ENCODE results near the gene UBE2C. TPM values are rescaled to one million over a fixed set of nuclear protein-coding genes. Genes with fewer than 3 reads are reported as not detected.

The UBE2C gene
- total RNA-seq, 1 experiment from 2014 or later = 268 TPM

- H2AFZ ChIP-seq (ENCODE audit: low read length) = no peak overlapping the region
- H3K36me3 Mint-ChIP-seq (ENCODE audit: insufficient read depth in 1 of 3, low read depth in 3 of 3) = no peaks in the 10 kb centered on the region
- H3K27me3 ChIP-seq (ENCODE audit: insufficient read depth, low read length) = no peaks in the 10 kb centered on the region
Observed at GRCh38 chr20:45783656-45784294, 28.7 kb upstream of the UBE2C start.

More at GRCh38 chr20:45783656-45784294, 28.7 kb upstream of the UBE2C start:
- no peak for DNase-seq
- Histone ChIP-seq H3K4me1 (ENCODE audit: insufficient read depth, low read length) (no peaks in the 10 kb centered on the region), H4K8ac (replicated peaks; ENCODE audit: insufficient read length, low read depth, low read length) (no peak overlapping the region), H2BK20ac (ENCODE audit: low read depth, low read length, poor library complexity, severe bottlenecking) (no peak overlapping the region), H2BK120ac (ENCODE audit: low read depth, low read length, poor library complexity, severe bottlenecking) (no peak overlapping the region), H2BK15ac (ENCODE audit: low read depth, low read length) (no peak overlapping the region), H3K4me2 (ENCODE audit: insufficient read depth, insufficient read length, low read length) (no peak overlapping the region), H4K91ac (ENCODE audit: insufficient read length, low read depth, low read length) (no peak overlapping the region), H3K9ac (ENCODE audit: extremely low read depth, insufficient read length, low read length) (no peak overlapping the region), H3K4ac (ENCODE audit: low read depth, low read length) (no peak overlapping the region), H3K27ac (ENCODE audit: insufficient read length, low read depth, low read length) (no peak overlapping the region), H3K18ac (ENCODE audit: insufficient read length, low read depth, low read length) (no peak overlapping the region), H3K14ac (ENCODE audit: insufficient read depth, low read length) (no peak overlapping the region; the same call in 1 of the 2 replicates), H3K23ac (ENCODE audit: insufficient read length, low read depth, low read length) (no peak overlapping the region), H2BK12ac (ENCODE audit: insufficient read length, low read depth, low read length) (no peak overlapping the region), H3T11ph (ENCODE audit: low read length) (no peak overlapping the region), H4K5ac (ENCODE audit: insufficient read length, low read depth, low read length) (no peak overlapping the region), H3K23me2 (ENCODE audit: insufficient read length, low read depth, low read length, poor library complexity, severe bottlenecking) (no peaks in the 10 kb centered on the region), H3K56ac (ENCODE audit: insufficient read length, low read depth, low read length) (no peak overlapping the region), H2AK5ac (ENCODE audit: insufficient read length, low read length) (no peak overlapping the region), H3K9me3 (ENCODE audit: control insufficient read depth, low read depth, low read length) (no peaks in the 10 kb centered on the region), H4K20me1 (ENCODE audit: control insufficient read depth, insufficient read depth, insufficient read length) (no peaks in the 10 kb centered on the region), H3K79me1 (ENCODE audit: insufficient read depth, low read depth, low read length, poor library complexity, severe bottlenecking) (no peaks in the 10 kb centered on the region), H2BK5ac (ENCODE audit: insufficient read length, low read length) (no peak overlapping the region), H3K79me2 (ENCODE audit: insufficient read depth, low read length) (no peaks in the 10 kb centered on the region)
- H3K4me3 Mint-ChIP-seq = no peak overlapping the region
- TF ChIP-seq, protein P1, sequence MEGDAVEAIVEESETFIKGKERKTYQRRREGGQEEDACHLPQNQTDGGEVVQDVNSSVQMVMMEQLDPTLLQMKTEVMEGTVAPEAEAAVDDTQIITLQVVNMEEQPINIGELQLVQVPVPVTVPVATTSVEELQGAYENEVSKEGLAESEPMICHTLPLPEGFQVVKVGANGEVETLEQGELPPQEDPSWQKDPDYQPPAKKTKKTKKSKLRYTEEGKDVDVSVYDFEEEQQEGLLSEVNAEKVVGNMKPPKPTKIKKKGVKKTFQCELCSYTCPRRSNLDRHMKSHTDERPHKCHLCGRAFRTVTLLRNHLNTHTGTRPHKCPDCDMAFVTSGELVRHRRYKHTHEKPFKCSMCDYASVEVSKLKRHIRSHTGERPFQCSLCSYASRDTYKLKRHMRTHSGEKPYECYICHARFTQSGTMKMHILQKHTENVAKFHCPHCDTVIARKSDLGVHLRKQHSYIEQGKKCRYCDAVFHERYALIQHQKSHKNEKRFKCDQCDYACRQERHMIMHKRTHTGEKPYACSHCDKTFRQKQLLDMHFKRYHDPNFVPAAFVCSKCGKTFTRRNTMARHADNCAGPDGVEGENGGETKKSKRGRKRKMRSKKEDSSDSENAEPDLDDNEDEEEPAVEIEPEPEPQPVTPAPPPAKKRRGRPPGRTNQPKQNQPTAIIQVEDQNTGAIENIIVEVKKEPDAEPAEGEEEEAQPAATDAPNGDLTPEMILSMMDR (conservative IDR thresholded peaks at IDR 0.05) = no peak
- WGBS (ENCODE audit: extremely low coverage, insufficient read length, low lambda C conversion rate) = no CpG with 5 or more reads among the region's 6 CpGs
- no peaks in the 10 kb centered on the region; a peak in 1 of 5 replicates for H3K9me3 Mint-ChIP-seq
- H3K27me3 Mint-ChIP-seq (ENCODE audit: low read depth) = peaks cover 5% of the 10 kb centered on the region
- H3K4me1 Mint-ChIP-seq = no peaks in the 10 kb centered on the region
- H3K27ac Mint-ChIP-seq = peak overlapping the region in 1 of 3 experiments; percentile 57; a peak in 1 of 7 replicates
